Measurements from ENCODE around the gene PSMG3.

The PSMG3 gene

GRCh38 chr7:1569833-1570632, at the start of gene PSMG3:
TSS of gene PSMG3 (minus strand) at chr7:1570032. CDS start at chr7:1569339, 693 bp downstream.
- DNase-seq = peak; percentile 93 to 98 (median 97)

- no peak for DNase-seq
Observed at GRCh38 chr7:1618475-1618874, 48.6 kb upstream of the PSMG3 start.

- DNase-seq = no peak
Observed at GRCh38 chr7:1617957-1618356, 48.1 kb upstream of the PSMG3 start.

- no peak for DNase-seq
Observed at GRCh38 chr7:1616741-1617140, 46.9 kb upstream of the PSMG3 start.

GRCh38 chr7:1611708-1612241, 41.9 kb upstream of the PSMG3 start:
- DNase-seq = peak; percentile 37 to 61 (median 42)

GRCh38 chr7:1610678-1611302, 41.0 kb upstream of the PSMG3 start:
- DNase-seq = no peak

- DNase-seq = no peak
Observed at GRCh38 chr7:1610013-1610677, 40.3 kb upstream of the PSMG3 start.

- DNase-seq = no peak
Observed at GRCh38 chr7:1609023-1609422, 39.2 kb upstream of the PSMG3 start.

- DNase-seq = no peak
Observed at GRCh38 chr7:1608318-1608717, 38.5 kb upstream of the PSMG3 start.

- no peak for DNase-seq
Observed at GRCh38 chr7:1607696-1608095, 37.9 kb upstream of the PSMG3 start.

GRCh38 chr7:1607001-1607400, 37.2 kb upstream of the PSMG3 start:
- no peak for DNase-seq

GRCh38 chr7:1604383-1604782, 34.6 kb upstream of the PSMG3 start:
- DNase-seq = no peak

GRCh38 chr7:1603346-1604225, 33.8 kb upstream of the PSMG3 start:
- DNase-seq = no peak

- no peak for DNase-seq
Observed at GRCh38 chr7:1602386-1602785, 32.6 kb upstream of the PSMG3 start.

GRCh38 chr7:1601956-1602355, 32.1 kb upstream of the PSMG3 start:
- DNase-seq = no peak

GRCh38 chr7:1599640-1600395, 30.0 kb upstream of the PSMG3 start:
- DNase-seq = no peak

GRCh38 chr7:1598961-1599639, 29.3 kb upstream of the PSMG3 start:
- DNase-seq = no peak

- no peak for DNase-seq
Observed at GRCh38 chr7:1598286-1598685, 28.5 kb upstream of the PSMG3 start.

- no peak for DNase-seq
Observed at GRCh38 chr7:1597791-1598190, 28.0 kb upstream of the PSMG3 start.

GRCh38 chr7:1597066-1597760, 27.4 kb upstream of the PSMG3 start:
- DNase-seq = peak in 2 of 3 donors; percentile 10 to 16
